22Rv1 (cell line): Measurements from ENCODE around the gene WASF3.
"Not testable (repeated sequence)": the region's sequence is repeated elsewhere in the genome, so short reads cannot be mapped to it uniquely, and the experiment has no call there.

Experiments
- CTCF ChIP-seq: fragments of 450-650 bp; IDR thresholded peaks from 2 replicates; pipeline ENCODE4 v1.5.1; 2017; ENCODE audit warnings: mild to moderate bottlenecking
- ZFX ChIP-seq: fragments of 450-650 bp; IDR thresholded peaks from 2 replicates; pipeline ENCODE4 v1.6.1; 2017; ENCODE audit warnings: antibody characterized with exemption, borderline replicate concordance

- not testable (repeated sequence) for TF ChIP-seq CTCF, ZFX
Measured at GRCh38 chr13:26635634-26636033, 78.2 kb downstream of the WASF3 start.
